HG03342 (cell line): ENCODE results near the gene PELO.

Experiments used
- ATAC-seq: cut with Tn5 transposase; IDR thresholded peaks from one replicate; pipeline ENCODE4 v1.9.1; 2021; ENCODE audit warnings: mild to moderate bottlenecking, moderate library complexity; ENCODE audit not compliant: unreplicated experiment

The PELO gene

DNA sequence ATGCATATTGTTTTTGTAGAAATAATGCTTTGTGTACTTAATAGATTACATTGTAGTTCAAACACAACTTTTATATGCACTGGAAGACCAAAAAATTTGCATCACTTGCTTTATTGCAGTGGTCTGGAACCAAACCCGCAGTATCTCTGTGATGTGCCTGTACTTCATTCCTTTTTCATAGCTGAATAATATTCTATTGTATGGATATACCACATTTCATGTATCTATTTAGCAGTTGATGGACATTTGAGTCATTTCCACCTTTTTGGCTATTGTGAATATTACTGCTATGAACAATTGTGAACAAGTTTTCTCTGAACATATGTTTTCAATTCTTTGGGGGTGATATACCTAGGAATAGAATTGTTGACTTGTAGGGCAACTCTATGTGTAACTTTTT lies 40.1 kb downstream of the PELO start:
- no peak for ATAC-seq

DNA sequence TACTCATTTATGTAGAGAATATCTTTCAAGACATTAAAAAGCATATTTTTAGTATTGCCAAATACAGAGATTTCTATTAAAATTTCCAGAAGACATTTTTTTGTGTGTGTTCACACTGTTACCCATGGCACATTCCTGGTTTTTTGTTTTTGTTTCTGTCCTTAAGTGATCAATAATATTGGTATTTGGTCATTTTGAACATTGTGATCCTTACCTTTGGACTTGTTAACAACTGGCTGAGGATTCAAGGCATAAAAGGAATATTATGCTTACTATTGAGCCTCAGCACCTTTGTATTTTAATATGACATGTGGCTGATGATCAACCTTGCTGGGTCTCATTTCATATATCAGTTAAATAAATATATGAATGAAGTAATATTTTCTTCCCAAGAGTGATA lies 41.9 kb downstream of the PELO start:
- ATAC-seq = no peak

DNA sequence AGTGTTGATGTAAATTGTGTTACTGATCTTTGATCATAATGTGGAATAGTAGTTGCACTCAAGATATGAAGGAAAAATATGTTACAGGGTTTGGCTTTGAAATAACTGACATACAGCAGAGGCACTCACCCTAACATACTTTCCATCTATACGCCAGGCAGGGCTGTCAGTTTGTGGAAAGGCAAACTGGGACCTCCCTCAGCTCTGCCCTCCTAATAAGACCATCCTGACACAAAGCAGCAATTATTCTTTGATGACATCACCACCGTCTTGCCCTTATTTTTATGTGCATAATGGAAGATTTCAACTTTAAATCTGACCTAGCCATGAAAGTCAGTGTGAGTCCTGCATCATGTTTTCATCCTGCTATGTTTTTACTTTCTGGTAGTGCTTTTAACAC lies 42.9 kb downstream of the PELO start:
- ATAC-seq = no peak

DNA sequence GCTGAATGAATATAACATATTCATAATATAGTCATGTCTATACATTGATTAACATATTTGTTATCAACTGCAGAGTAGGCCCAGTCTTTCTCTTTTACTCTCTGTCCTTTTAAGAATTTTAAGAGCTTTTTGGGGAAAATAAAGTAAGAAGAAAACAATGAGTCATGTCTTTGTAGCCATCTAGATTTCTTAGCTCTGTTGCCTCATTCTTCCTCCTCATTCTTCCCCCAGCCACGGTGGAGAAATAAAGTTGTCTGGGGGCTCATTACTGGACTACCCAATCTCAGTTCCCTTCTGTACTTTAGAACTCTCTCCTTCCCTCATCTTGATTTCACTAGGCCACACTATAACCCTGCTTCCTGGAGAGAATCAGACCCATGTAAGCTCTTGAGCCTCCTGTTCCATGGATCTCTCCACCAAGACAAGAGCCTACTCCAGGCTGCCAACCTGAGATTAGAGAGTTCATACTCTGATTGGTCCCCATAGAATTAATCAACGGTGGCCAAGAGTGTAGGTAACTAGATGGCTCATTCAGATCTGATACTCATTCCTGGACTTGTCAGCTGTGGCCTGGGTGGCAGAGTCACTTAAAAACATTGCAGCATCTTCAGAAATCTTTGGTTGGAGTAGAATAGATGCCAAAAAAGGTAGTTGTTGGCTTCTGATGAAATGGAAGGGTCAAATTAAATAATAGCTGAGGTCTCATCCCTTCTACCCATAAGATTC lies 44.2 kb downstream of the PELO start:
- no peak for ATAC-seq

DNA sequence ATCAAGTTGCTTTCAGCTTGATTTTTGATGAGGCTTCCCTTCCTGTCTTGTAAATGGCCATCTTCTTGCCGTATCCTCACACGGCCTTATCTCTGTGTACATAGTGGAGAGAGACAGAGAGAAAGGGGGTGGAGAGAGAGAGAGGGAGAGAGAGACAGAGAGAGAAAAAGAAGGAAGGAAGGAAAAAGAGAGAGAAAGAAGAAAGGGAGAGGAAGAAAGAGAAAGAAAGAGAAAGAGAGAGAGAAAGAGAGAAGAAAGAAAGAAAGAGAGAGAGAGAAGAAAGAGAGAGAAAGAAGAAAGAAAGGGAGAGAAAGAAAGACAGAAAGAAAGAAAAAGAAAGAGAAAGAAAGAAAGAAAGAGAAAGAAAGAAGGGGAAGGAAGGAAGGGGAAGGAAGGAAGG lies 46.6 kb downstream of the PELO start:
- no peak for ATAC-seq

DNA sequence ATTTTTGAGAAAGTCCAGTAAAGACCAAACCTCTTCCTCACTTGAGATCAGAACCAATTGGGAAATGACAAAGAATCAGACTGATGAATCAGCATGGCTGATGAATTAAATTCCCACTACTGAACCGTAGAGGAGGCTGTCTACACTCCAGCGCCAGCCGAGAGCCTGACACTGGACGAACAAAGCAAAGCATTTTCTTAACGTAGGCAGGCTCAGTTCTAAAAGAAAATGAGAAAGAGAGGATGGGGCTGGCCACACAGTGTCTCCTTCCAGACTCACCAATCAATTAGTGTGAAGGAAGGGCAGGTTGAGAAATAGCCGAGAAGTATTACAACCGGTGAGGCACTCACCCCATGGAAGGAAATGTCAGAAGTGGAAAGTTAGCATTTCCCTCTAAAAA lies 49.4 kb downstream of the PELO start:
- ATAC-seq = no peak
